Measurements from ENCODE around the gene LHX3. TPM values are rescaled to one million over a fixed set of nuclear protein-coding genes. Genes with fewer than 3 reads are reported as not detected.

Gene LHX3
- total and polyA plus RNA-seq, 2 donors (not counting 1 experiment from before 2014, with no cell fraction given): 0.07 to 0.30 TPM

GRCh38 chr9:136179101-136179616 lies 25.8 kb downstream of the LHX3 start:
- H3K27ac ChIP-seq (ENCODE audit: low read length in 2 of 2): no peak overlapping the region
- TF ChIP-seq CTCF (IDR thresholded peaks at IDR 0.05) (no peak), EZH2 (IDR thresholded peaks at IDR 0.05; ENCODE audit: borderline replicate concordance, insufficient read depth, low read depth, low read length, poor library complexity, severe bottlenecking) (no peak)
- peak overlapping the region; percentile 3 for H3K27ac Mint-ChIP-seq
- no peaks in the 10 kb centered on the region for H4K20me1 ChIP-seq (ENCODE audit: control insufficient read depth, insufficient read depth, low read length, poor library complexity, severe bottlenecking)
- H3K9me3 ChIP-seq (ENCODE audit: control extremely low read depth in 1 of 3, control insufficient read depth in 2 of 3, insufficient read depth in 1 of 3, low read length in 2 of 3): peaks cover 0 to 6% (median 0%) of the 10 kb centered on the region in 3 donors
- peaks cover 0 to 7% (median 1%) of the 10 kb centered on the region in 4 experiments for H3K27me3 ChIP-seq (replicated peaks in 1 of 4; ENCODE audit: control extremely low read depth in 1 of 4, control insufficient read depth in 3 of 4, insufficient read depth in 4 of 4, low read length in 3 of 4)
- no peaks in the 10 kb centered on the region for H3K4me1 Mint-ChIP-seq
- no peaks in the 10 kb centered on the region for H3K9me3 Mint-ChIP-seq (ENCODE audit: insufficient read depth)
- no peak overlapping the region for H3K4me3 Mint-ChIP-seq
- H3K36me3 ChIP-seq (replicated peaks in 1 of 2; ENCODE audit: control extremely low read depth in 1 of 2, control insufficient read depth in 1 of 2, extremely low read depth in 1 of 2, insufficient read depth in 2 of 2, low read length in 1 of 2): no peaks in the 10 kb centered on the region
- no peak overlapping the region for H3K4me2 ChIP-seq (replicated peaks; ENCODE audit: low read depth, low read length, poor library complexity, severe bottlenecking)
- H3K9ac ChIP-seq (ENCODE audit: low read length): no peak overlapping the region
- H3K4me3 ChIP-seq (ENCODE audit: control extremely low read depth in 1 of 5, extremely low read depth in 1 of 5, insufficient read depth in 1 of 5, low read depth in 2 of 5, low read length in 4 of 5): no peak overlapping the region
- no peak overlapping the region for H2AFZ ChIP-seq (ENCODE audit: insufficient read depth, low read depth, low read length, poor library complexity, severe bottlenecking)
- no peak for DNase-seq
- H3K79me2 ChIP-seq (ENCODE audit: control insufficient read depth, insufficient read depth, low read length): no peaks in the 10 kb centered on the region
- ATAC-seq (ENCODE audit: low read depth): no peak
- peaks cover 3% of the 10 kb centered on the region for H3K27me3 Mint-ChIP-seq
- POLR2A ChIA-PET: no interaction called here
- WGBS (ENCODE audit: insufficient coverage): 77% methylated on average over 9 of the region's 12 CpGs
- CTCF ChIA-PET: interaction anchor here (1.2 kb wide), 1 partner anchor 9 kb away, joined by 4 read pairs; no protein-coding TSS in a partner anchor
- intact Hi-C loops (cut with micrococcal nuclease): no loop called here
- H3K4me1 ChIP-seq (ENCODE audit: control insufficient read depth in 2 of 2, insufficient read depth in 2 of 2, low read length in 2 of 2): no peaks in the 10 kb centered on the region

- H3K4me3 Mint-ChIP-seq: no peak overlapping the region
- no peaks in the 10 kb centered on the region for H3K36me3 ChIP-seq (replicated peaks in 1 of 2; ENCODE audit: control extremely low read depth in 1 of 2, control insufficient read depth in 1 of 2, extremely low read depth in 1 of 2, insufficient read depth in 2 of 2, low read length in 1 of 2)
- H3K4me2 ChIP-seq (replicated peaks; ENCODE audit: low read depth, low read length, poor library complexity, severe bottlenecking): no peak overlapping the region
- no peak overlapping the region for H3K27ac ChIP-seq (ENCODE audit: low read length in 2 of 2)
- no peak for DNase-seq
- no peaks in the 10 kb centered on the region for H3K4me1 ChIP-seq (ENCODE audit: control insufficient read depth in 2 of 2, insufficient read depth in 2 of 2, low read length in 2 of 2)
- CTCF ChIA-PET: interaction anchor here (1.2 kb wide), 1 partner anchor 8 kb away, joined by 4 read pairs; no protein-coding TSS in a partner anchor
- H3K79me2 ChIP-seq (ENCODE audit: control insufficient read depth, insufficient read depth, low read length): no peaks in the 10 kb centered on the region
- no peak overlapping the region for H2AFZ ChIP-seq (ENCODE audit: insufficient read depth, low read depth, low read length, poor library complexity, severe bottlenecking)
- H4K20me1 ChIP-seq (ENCODE audit: control insufficient read depth, insufficient read depth, low read length, poor library complexity, severe bottlenecking): no peaks in the 10 kb centered on the region
- TF ChIP-seq CTCF (IDR thresholded peaks at IDR 0.05) (no peak), EZH2 (IDR thresholded peaks at IDR 0.05; ENCODE audit: borderline replicate concordance, insufficient read depth, low read depth, low read length, poor library complexity, severe bottlenecking) (no peak)
- peaks cover 0 to 7% (median 1%) of the 10 kb centered on the region in 4 experiments for H3K27me3 ChIP-seq (replicated peaks in 1 of 4; ENCODE audit: control extremely low read depth in 1 of 4, control insufficient read depth in 3 of 4, insufficient read depth in 4 of 4, low read length in 3 of 4)
- no peak overlapping the region for H3K9ac ChIP-seq (ENCODE audit: low read length)
- POLR2A ChIA-PET: no interaction called here
- H3K27me3 Mint-ChIP-seq: peaks cover 3% of the 10 kb centered on the region
- peaks cover 0 to 6% (median 0%) of the 10 kb centered on the region in 3 donors for H3K9me3 ChIP-seq (ENCODE audit: control extremely low read depth in 1 of 3, control insufficient read depth in 2 of 3, insufficient read depth in 1 of 3, low read length in 2 of 3)
- no peak overlapping the region for H3K27ac Mint-ChIP-seq
- no peaks in the 10 kb centered on the region for H3K9me3 Mint-ChIP-seq (ENCODE audit: insufficient read depth)
- 73% methylated on average over 8 of the region's 8 CpGs for WGBS (ENCODE audit: insufficient coverage)
- H3K4me3 ChIP-seq (ENCODE audit: control extremely low read depth in 1 of 5, extremely low read depth in 1 of 5, insufficient read depth in 1 of 5, low read depth in 2 of 5, low read length in 4 of 5): no peak overlapping the region
- intact Hi-C loops (cut with micrococcal nuclease): no loop called here
- no peak for ATAC-seq (ENCODE audit: low read depth)
- no peaks in the 10 kb centered on the region for H3K4me1 Mint-ChIP-seq
Observed at GRCh38 chr9:136178773-136179075, 26.2 kb downstream of the LHX3 start.

Data from B cell (primary cell).